Type B pancreatic cell (in vitro differentiated cells): ENCODE data around the gene CLDN4. TPM values are rescaled to one million over a fixed set of nuclear protein-coding genes. Genes with fewer than 3 reads are reported as not detected.

Experiments used
- DNase-seq: peaks from one replicate; pipeline ENCODE4 v3.0.0; 2021; ENCODE audit warnings: mixed read lengths; ENCODE audit not compliant: unreplicated experiment; ENCODE audit errors: extremely low spot score
- H3K27ac Mint-ChIP-seq: 2 replicates; pipeline ENCODE4 v1.8.0; 2021; ENCODE audit warnings: mild to moderate bottlenecking, mixed read lengths
- H3K27me3 Mint-ChIP-seq: 2 replicates; pipeline ENCODE4 v1.8.0; 2021; ENCODE audit warnings: mixed read lengths
- H3K36me3 Mint-ChIP-seq: 2 replicates; pipeline ENCODE4 v1.8.0; 2021; ENCODE audit warnings: mixed read lengths
- H3K4me1 Mint-ChIP-seq: one replicate; pipeline ENCODE4 v1.8.0; 2021; ENCODE audit warnings: mixed read lengths; ENCODE audit not compliant: unreplicated experiment
- H3K4me3 Mint-ChIP-seq: 2 replicates; pipeline ENCODE4 v1.8.0; 2021; ENCODE audit warnings: mild to moderate bottlenecking, mixed read lengths
- H3K9me3 Mint-ChIP-seq: 2 replicates; pipeline ENCODE4 v1.8.0; 2021; ENCODE audit warnings: mixed read lengths
- CTCF ChIP-seq: fragments of 200-600 bp; sonication (generic); conservative IDR thresholded peaks from 2 replicates; pipeline ENCODE4 v1.5.0; 2021; ENCODE audit warnings: antibody characterized with exemption, mild to moderate bottlenecking
- total RNA-seq: library from RNA; stranded (reverse); gene quantifications from 2 replicates; pipeline ENCODE4 v1.2.1, GENCODE V29; 2021; ENCODE audit warnings: low replicate concordance

Gene CLDN4
- total RNA-seq, 1 donor from 2014 or later, result 223 TPM

GRCh38 chr7:73822319-73823173 lies 8.2 kb upstream of the CLDN4 start:
- TF ChIP-seq CTCF, result no peak
- Mint-ChIP-seq H3K27me3 (no peaks in the 10 kb centered on the region), H3K4me3 (peak overlapping the region; percentile 45), H3K4me1 (peaks cover 22% of the 10 kb centered on the region), H3K27ac (peak overlapping the region; percentile 89), H3K9me3 (no peaks in the 10 kb centered on the region), H3K36me3 (no peaks in the 10 kb centered on the region)
- no peak for DNase-seq

DNA sequence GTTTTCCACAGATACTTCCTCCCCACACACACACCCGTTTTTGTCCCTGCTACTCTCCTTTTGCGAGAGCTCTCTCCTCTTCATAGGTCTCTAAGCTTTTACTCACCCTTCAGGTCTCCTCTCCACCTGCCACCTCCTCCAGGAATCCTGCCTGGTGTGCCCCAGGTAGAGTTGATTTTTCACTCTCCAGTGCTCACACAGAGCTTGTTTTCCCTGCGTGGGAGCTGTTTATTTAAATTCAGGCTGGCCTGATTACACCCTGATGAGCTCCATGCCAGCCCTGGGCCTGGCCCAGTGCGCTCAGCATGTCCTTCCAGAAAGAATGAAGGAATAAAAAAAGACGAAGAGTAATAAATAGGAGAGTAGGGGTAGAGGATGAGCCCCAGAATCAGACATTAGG lies 7.5 kb upstream of the CLDN4 start:
- Mint-ChIP-seq H3K36me3 (no peaks in the 10 kb centered on the region), H3K27ac (peak overlapping the region; percentile 89)
- TF ChIP-seq CTCF, result no peak

DNA sequence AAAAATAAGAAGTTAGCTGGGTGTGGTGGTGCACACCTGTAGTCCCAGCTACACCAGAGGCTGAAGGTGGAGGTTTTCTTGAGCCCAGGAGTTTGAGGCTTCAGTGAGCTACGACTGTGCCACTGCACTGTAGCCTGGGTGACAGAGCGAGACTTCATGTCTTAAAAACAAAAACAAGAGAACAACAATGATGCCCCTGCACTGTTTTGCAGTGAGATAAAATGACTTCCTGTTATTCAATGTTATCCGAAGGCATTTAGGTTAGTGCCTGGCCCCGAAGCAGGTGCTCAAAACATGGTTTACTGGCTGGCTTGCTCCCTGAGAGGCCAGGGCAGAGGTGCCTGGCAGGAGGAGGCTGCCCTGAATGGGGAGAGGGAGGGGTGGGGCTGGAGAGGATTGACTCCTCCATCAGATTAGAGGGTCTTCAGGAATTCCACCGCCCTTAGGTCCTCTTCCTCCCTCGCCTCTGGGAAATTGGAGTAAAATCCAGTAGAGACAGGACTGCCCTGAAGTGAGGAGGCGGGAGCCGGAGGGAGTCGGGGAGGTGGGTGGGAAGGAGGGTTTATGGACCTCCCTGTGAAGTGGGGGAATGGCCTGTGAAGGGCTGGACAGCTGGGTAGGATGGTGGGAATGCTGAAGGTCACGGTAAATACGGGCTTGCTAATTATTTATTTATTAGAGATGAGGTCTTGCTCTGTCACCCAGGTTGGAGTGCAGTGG lies 6.8 kb upstream of the CLDN4 start:
- no peak overlapping the region for H3K4me3 Mint-ChIP-seq
- peaks cover 33% of the 10 kb centered on the region for H3K4me1 Mint-ChIP-seq
- TF ChIP-seq CTCF, result no peak
- no peaks in the 10 kb centered on the region for H3K9me3 Mint-ChIP-seq
- H3K36me3 Mint-ChIP-seq, result no peaks in the 10 kb centered on the region
- peak overlapping the region; percentile 89 for H3K27ac Mint-ChIP-seq
- no peak for DNase-seq
- H3K27me3 Mint-ChIP-seq, result no peaks in the 10 kb centered on the region

More for the DNA sequence above, 7.5 kb upstream of the CLDN4 start:
- Mint-ChIP-seq H3K27me3 (no peaks in the 10 kb centered on the region), H3K9me3 (no peaks in the 10 kb centered on the region), H3K4me3 (peak overlapping the region; percentile 45), H3K4me1 (peaks cover 27% of the 10 kb centered on the region)
- DNase-seq, result no peak

- Mint-ChIP-seq H3K27ac (no peak overlapping the region), H3K36me3 (no peaks in the 10 kb centered on the region)
These were observed 5.8 kb upstream of the CLDN4 start for GRCh38 chr7:73824986-73825385.

DNA sequence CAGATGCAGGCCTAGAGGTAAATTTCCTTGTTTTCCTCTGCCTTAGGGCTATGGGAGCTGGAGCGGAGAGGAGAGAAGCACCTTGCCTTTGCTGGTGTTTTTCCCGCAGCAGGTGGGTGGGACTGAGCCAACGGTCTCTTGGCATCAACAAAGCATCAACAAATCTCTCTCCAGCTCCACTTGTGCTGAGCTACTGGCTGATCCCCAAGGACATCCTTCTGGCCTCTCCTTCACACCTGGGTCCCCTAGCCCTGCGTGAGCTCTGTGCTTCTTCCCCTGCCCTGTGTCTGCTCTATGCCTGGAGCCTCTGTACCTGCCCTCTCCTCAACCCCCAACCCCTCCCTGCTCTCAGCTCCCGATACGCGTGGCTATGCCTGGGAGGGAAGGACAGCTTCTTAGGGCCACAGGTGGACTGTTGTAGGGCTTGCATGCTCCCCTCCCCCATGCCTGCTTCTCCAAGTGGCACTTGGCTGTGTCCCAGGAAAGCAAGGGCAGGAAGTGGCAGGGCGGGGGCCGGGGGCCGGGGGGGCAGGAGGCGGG lies 3.2 kb upstream of the CLDN4 start:
- H3K27ac Mint-ChIP-seq, result peak overlapping the region; percentile 100
- H3K4me3 Mint-ChIP-seq, result peak overlapping the region; percentile 75
- TF ChIP-seq CTCF, result no peak
- H3K9me3 Mint-ChIP-seq, result no peaks in the 10 kb centered on the region
- H3K36me3 Mint-ChIP-seq, result no peaks in the 10 kb centered on the region
- no peak for DNase-seq
- peaks cover 14% of the 10 kb centered on the region for H3K27me3 Mint-ChIP-seq
- H3K4me1 Mint-ChIP-seq, result peaks cover 37% of the 10 kb centered on the region

More at GRCh38 chr7:73824986-73825385, 5.8 kb upstream of the CLDN4 start:
- H3K27me3 Mint-ChIP-seq, result no peaks in the 10 kb centered on the region
- TF ChIP-seq CTCF, result no peak
- no peak overlapping the region for H3K4me3 Mint-ChIP-seq
- no peak for DNase-seq
- H3K4me1 Mint-ChIP-seq, result peaks cover 39% of the 10 kb centered on the region
- no peaks in the 10 kb centered on the region for H3K9me3 Mint-ChIP-seq
